WI38 (cell line): ENCODE results near the gene CNOT2.
A peak's percentile ranks its signal among the peaks of the same experiment; 100 is the strongest.

ENCODE experiments used
- H3K4me3 ChIP-seq: 2 replicates; pipeline ENCODE4 v1.5.1; 2011; ENCODE audit warnings: low read depth, mild to moderate bottlenecking, control low read depth, low read length
- CTCF ChIP-seq: IDR thresholded peaks from 2 replicates; pipeline ENCODE4 v1.5.1; 2012; ENCODE audit warnings: low read depth, mild to moderate bottlenecking, control low read depth, low read length

CNOT2 gene

GRCh38 chr12:70217416-70217815 is 25.8 kb upstream of the CNOT2 start:
- no peak overlapping the region for H3K4me3 ChIP-seq
- TF ChIP-seq CTCF = no peak

GRCh38 chr12:70221626-70222025 is 21.6 kb upstream of the CNOT2 start:
- TF ChIP-seq CTCF = no peak

GRCh38 chr12:70227911-70228310 is 15.3 kb upstream of the CNOT2 start:
- no peak overlapping the region for H3K4me3 ChIP-seq
- TF ChIP-seq CTCF = no peak

More at GRCh38 chr12:70221626-70222025, 21.6 kb upstream of the CNOT2 start:
- no peak overlapping the region for H3K4me3 ChIP-seq

GRCh38 chr12:70230934-70231606 is 12.2 kb upstream of the CNOT2 start:
- H3K4me3 ChIP-seq = no peak overlapping the region
- TF ChIP-seq CTCF = no peak

- no peak overlapping the region for H3K4me3 ChIP-seq
- no peak for TF ChIP-seq CTCF
These were observed 6.2 kb upstream of the CNOT2 start for GRCh38 chr12:70236990-70237389.

GRCh38 chr12:70240673-70241072 is 2.6 kb upstream of the CNOT2 start:
- TF ChIP-seq CTCF = no peak
- no peak overlapping the region for H3K4me3 ChIP-seq

- peak overlapping the region; percentile 90; the same call in 1 of the 2 replicates for H3K4me3 ChIP-seq
- TF ChIP-seq CTCF = no peak
These were observed 1.4 kb upstream of the CNOT2 start for GRCh38 chr12:70241845-70242244.
